Hepatocyte (in vitro differentiated cells): ENCODE data around the gene MALL.

Experiments
- CTCF ChIP-seq: fragments of 200-600 bp; sonication (generic); IDR thresholded peaks from 2 replicates; pipeline ENCODE4 v1.5.1; 2016; ENCODE audit warnings: antibody characterized with exemption, mild to moderate bottlenecking; ENCODE audit not compliant: poor library complexity
- EZH2 ChIP-seq: fragments of 200-600 bp; sonication (generic); IDR thresholded peaks from 2 replicates; pipeline ENCODE4 v1.6.1; 2016; ENCODE audit warnings: antibody characterized with exemption, mild to moderate bottlenecking, borderline replicate concordance
- EZH2phosphoT487 ChIP-seq: fragments of 200-600 bp; sonication (generic); IDR thresholded peaks from one replicate; pipeline ENCODE4 v1.6.1; 2018; ENCODE audit warnings: antibody characterized with exemption, mild to moderate bottlenecking, low read depth, moderate library complexity; ENCODE audit not compliant: unreplicated experiment, severe bottlenecking

GRCh38 chr2:110149330-110150220 lies 34.0 kb upstream of the MALL start:
- TF ChIP-seq EZH2phosphoT487, result no peak
- no peak for TF ChIP-seq CTCF
- no peak for TF ChIP-seq EZH2
